Stimulated activated CD4-positive, alpha-beta T cell treated with anti-CD3 and anti-CD28 coated beads, TNF-alpha, amount 100 ng/mL, for 4 hours (primary cell): ENCODE measurements around the gene ITPR2.

Experiments
- DNase-seq, 3 experiments: peaks; one replicate each; pipeline ENCODE4 v3.0.0-alpha.2; 2020; ENCODE audit warnings: low read depth in 3 of 3

The ITPR2 gene

DNA sequence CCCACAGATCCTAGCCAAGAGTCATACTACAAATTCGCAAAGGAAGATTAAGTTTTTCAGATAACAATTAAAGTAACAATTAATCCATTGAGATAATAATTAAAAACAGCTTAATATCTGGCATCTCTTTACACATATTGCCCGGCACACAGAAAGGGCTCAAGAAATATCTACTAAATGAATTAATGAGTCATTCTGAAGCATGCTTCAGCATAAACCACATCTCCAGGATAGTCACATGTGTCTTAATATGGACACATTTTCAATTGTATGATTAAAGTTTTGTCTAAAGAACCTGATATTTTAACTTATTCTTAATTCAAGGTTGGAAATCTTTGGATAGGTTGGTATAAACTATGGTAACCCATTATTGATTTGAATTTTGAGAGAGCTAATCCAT is 9.6 kb downstream of the ITPR2 start:
- no peak for DNase-seq

DNA sequence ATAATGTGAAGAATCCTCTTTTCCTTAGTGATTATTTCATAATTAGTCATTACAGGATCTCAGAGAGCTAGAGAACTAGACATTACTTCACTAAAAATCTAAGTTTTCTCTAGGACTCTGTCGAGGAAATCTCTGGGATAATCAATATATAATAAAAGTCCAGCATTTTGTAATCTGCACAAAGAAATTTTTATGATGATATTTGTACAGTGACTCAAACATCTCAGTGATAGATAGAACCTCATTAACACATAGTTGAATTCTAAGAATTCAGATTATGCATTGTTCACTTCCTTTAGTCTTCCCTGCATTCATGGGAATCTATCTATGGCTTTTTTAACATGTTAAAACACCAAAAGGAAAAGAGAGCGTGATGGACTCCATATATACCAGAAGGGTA is 11.0 kb downstream of the ITPR2 start:
- DNase-seq = no peak

- DNase-seq = no peak
Observed at GRCh38 chr12:26821212-26821701, 11.7 kb downstream of the ITPR2 start.

- no peak for DNase-seq
Observed at GRCh38 chr12:26818636-26819035, 14.4 kb downstream of the ITPR2 start.

GRCh38 chr12:26818201-26818600 is 14.8 kb downstream of the ITPR2 start:
- DNase-seq = no peak

DNA sequence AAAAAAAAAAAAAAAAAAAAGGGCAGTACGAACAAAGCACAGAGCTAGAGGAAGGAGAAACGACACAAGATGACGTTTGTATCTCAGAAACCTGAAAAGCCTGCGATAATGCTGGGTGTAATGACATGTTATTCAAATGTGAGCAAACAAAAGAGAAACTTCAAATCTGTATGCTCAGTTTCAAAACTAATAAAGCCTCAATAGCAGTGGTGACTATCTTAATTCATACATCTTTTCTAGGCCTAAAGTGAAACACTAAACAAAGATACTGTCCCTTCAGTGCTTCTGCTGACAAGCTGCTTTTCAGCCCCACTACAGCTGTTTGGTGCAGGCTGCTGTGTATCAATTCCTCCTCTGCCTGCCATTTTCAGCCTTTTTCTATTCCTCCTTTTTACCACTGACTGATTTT is 15.8 kb downstream of the ITPR2 start:
- DNase-seq = no peak

DNA sequence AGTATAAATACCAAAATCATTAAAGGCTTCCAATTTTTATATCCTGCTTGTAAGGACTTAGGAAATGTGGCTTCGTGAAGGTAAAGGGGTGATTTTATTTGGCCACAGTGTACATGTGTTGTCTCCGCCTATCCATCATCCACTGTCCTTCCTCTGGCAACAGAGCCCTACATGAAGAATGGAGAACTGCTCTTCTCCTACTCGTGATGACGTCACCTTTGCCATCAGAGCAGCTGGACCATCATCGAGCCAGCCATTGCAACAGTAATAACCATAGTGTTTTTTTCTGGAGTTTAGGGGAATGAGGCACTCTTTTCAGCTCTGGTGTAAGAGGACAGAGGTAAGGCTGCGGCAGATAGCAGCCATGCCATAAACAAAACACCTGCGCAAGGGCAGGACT is 19.2 kb downstream of the ITPR2 start:
- no peak for DNase-seq

DNA sequence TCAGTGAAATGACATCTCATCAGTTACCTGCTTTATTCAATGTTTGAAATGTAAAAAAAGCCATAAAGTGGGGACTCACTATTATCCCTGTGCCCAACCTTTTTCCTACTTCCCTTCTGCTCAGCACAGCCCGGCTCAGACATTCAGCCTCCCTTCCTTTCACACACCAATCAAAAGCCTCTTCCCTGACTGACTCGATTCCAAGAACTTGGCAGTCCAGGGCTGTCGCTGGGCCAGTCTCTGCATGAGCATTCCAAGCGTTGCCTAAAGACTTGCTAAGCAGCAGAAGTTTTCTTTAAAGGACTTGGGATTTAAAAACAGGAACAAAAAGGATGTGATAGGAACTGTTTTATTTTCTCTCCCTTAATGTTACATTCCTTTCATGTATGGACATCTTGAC is 22.7 kb downstream of the ITPR2 start:
- no peak for DNase-seq

DNA sequence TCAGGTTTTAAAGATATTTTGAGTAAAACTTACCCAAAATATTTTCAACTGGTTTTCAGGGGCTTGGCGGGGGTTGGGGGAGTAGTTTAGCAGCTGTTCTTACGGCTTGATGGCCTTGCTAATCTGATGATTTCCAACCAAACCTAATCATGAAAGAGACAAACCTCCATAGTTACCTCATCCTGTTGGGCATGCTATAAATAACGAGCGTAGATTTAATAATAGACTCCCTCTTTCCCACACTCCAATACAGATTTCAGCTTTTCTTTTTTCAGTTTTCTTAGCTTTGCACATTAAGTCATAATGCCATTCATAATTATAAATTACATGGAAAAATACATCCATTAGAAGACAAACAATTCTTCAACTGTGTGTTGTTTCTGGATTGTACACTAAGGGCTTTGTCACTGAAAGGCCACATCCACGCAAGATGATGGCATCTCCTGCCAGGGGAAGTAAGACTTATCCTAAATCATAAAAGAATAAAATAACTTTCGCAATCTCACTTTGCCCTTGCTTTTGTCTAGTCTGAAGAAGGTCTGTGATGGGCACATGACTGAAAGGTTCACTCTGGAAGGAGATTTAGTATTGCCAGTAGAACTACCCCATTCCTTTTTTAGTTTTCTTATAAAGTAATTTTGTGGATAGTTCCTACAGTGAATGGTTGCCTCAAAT is 23.2 kb downstream of the ITPR2 start:
- no peak for DNase-seq

DNA sequence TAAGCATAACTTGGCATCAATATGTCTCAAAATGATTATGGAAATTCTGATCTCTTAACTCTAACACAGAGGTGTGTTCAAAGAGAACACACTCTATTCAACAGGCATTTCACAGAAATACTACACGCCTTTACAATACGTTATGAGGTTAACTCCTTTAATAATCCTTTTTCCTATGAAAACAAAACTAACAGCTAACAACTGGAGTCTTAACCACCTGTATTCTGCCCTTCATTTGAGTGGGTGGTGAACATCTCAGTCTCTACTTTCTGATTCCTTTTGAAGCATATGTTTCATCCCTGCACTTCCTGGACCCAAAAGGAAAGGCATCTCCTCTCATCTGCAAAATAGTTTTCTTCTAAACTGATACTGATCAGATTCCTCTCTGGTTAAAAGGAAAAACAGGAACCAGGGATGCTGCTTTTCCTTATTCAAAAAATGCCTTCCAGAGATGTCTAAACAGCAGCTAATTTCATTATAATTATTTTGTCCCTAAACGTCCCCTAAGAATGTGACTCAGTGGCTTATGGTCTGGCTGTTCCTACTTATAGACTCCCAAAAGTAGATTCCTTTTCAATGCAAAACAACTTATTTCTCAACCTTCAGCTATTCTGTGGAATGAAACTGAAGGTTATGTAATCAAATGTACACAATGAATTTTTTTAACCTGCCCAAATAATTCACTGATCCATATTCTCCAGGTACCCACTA is 24.1 kb downstream of the ITPR2 start:
- DNase-seq = no peak

DNA sequence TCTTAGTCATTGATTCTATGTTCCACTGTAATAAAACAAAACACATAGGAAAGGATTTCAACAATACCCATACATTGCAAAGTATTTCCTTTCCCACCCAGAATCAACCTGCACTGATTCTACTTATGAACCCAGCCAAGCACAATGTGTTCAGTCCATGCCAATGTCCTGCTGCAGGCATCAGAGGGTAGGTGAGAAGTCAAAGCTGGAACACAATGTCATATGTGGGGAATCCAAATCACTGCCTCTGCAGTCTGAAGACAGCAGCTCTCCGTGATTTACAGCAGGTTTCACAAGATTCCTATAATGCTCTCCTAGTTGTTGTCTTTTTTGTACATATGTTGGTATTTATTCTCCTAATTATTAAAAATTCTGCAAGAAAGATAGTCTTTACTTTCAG is 25.7 kb downstream of the ITPR2 start:
- no peak for DNase-seq

DNA sequence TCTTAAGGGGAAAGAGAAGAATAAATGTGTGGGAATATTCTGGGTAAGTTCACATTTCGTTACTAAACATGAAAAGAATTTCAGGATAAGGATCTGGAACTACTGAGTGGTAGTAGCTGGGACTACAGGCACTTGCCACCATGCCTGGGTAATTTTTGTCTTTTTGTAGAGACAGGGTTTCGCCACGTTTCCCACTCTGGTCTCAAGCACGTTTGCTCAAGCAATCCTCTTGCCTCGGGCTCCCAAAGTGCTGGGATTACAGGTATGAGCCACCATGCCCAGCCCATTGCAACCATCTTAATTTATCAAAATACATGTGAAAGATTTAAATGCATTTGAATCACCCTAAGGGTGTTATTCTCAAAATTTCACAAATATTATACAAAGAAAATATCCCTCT is 26.4 kb downstream of the ITPR2 start:
- no peak for DNase-seq

- DNase-seq = no peak
Observed at GRCh38 chr12:26805401-26805971, 27.5 kb downstream of the ITPR2 start.

DNA sequence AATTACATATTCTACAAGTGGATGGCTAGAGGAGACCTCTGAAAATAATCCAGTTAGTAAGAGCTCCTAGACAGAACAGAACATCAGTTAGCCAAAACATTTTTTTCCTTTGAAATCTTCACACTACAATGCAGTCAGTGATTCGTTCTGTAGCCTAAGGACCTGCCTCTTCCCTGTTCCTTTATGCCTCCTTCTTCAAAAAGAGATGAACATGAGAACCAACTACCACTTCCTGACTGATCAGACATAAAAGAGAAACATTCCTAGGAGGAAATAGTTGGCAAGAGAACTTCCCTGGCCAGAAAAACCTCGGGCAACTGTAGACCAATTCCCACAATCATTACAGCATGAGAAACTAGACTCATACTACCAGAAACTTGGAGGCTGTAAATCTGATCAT is 29.4 kb downstream of the ITPR2 start:
- no peak for DNase-seq

GRCh38 chr12:26801486-26801885 is 31.5 kb downstream of the ITPR2 start:
- no peak for DNase-seq

DNA sequence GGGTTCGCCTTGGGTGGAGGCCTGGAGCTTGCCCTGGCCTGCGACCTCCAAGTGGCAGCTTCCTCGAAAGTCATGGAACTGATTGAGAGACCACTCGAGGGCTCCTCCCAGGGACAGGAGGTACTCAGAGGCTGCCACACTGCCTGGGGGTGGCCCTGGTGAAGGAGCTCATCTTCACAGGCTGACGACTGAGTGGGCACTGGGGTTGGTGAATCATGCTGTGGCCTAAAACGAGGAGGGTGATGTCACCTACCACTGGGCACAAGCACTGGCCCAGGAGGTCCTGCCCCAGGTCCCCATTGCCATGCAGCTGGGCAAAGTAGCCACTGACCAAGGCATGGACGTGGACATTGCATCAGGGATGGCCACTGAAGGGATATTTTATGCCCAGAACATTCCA is 32.1 kb downstream of the ITPR2 start:
- DNase-seq = no peak

- no peak for DNase-seq
Observed at GRCh38 chr12:26800347-26800746, 32.6 kb downstream of the ITPR2 start.

GRCh38 chr12:26799741-26800140 is 33.3 kb downstream of the ITPR2 start:
- DNase-seq = no peak

DNA sequence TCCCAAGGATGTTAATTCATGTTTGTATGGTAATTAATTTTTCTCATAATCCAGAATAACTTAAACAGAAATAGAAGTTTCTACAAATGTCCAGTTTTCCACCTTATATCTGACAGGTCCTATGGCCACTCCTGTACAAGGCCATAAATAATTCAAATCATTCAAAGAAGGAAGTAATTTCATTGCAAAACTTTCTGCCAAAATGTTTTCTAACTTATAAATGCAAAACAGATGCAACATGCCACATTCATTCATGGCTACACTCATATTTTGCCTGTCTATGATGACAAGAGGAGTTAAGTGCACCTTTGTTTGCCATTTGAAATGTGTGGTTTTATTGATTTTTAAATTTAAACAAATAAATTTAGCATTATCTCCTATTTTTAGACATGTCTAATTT is 34.4 kb downstream of the ITPR2 start:
- DNase-seq = no peak

- DNase-seq = no peak
Observed at GRCh38 chr12:26798023-26798422, 35.0 kb downstream of the ITPR2 start.

DNA sequence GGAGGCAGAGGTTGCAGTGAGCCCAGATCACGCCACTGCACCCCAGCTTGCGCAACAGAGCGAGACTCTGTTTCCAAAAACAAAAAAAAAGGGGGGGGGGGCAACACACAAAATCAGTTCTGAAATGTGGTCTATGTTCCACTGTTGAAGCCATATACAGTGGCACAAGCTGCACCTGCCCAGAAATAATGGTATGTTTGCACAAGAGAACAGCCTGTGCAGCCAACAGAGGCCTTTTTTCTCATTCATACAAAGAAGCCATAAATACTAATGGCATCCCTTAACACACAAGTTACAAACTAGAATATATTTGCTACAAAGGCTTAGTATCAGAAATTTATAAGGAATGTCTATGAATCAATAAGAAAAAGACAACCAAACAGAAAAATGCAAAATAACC is 37.1 kb downstream of the ITPR2 start:
- no peak for DNase-seq

DNA sequence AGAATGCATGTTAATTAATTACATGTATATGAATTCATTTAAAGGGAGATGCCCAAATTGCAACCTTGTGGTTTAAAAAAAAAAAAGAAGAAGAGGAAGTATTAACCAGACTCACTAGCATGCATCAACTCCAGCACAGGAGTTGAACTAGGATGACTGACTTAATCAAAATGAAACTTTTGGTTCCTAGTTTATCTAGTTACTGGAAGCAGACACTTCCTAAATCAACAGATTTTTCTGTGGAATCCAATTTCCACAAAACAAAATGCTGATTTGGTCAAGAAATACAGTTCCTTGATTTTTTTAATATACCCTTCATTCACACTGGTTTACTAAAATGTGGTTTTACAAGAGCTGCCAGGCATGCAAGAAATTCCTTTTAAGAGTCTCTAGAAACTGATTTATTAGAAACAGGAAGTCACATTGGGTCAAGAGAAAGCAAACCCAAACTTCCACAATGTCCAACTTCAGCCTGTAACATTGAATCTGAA is 41.6 kb downstream of the ITPR2 start:
- DNase-seq = no peak

GRCh38 chr12:26790645-26790994 is 42.4 kb downstream of the ITPR2 start:
- DNase-seq = no peak
